Endothelial cell (in vitro differentiated cells): ENCODE results near the gene MAGI2. TPM values are rescaled to one million over a fixed set of nuclear protein-coding genes. Genes with fewer than 3 reads are reported as not detected.

Experiments used
- DNase-seq: peaks from one replicate; pipeline ENCODE4 v3.0.0; 2021; ENCODE audit warnings: low spot score
- H3K27ac Mint-ChIP-seq: one replicate; pipeline ENCODE4 v1.8.0; 2021; ENCODE audit warnings: mixed read lengths, inconsistent platforms; ENCODE audit not compliant: unreplicated experiment
- H3K27me3 Mint-ChIP-seq: one replicate; pipeline ENCODE4 v1.8.0; 2021; ENCODE audit warnings: mild to moderate bottlenecking, moderate library complexity, mixed read lengths, inconsistent platforms; ENCODE audit not compliant: unreplicated experiment
- H3K36me3 Mint-ChIP-seq: one replicate; pipeline ENCODE4 v1.8.0; 2021; ENCODE audit warnings: mild to moderate bottlenecking, low read depth, mixed read lengths, inconsistent platforms; ENCODE audit not compliant: unreplicated experiment
- H3K4me1 Mint-ChIP-seq: one replicate; pipeline ENCODE4 v1.8.0; 2021; ENCODE audit warnings: mild to moderate bottlenecking, mixed read lengths, inconsistent platforms; ENCODE audit not compliant: unreplicated experiment
- H3K4me3 Mint-ChIP-seq: one replicate; pipeline ENCODE4 v1.8.0; 2021; ENCODE audit warnings: mild to moderate bottlenecking, mixed read lengths, inconsistent platforms; ENCODE audit not compliant: unreplicated experiment
- H3K9me3 Mint-ChIP-seq: one replicate; pipeline ENCODE4 v1.8.0; 2021; ENCODE audit warnings: mixed read lengths, inconsistent platforms; ENCODE audit not compliant: unreplicated experiment
- total RNA-seq: library from RNA; stranded (reverse); fragmentation: NEBNext Ultra II Directional; extraction: Animal tissue kit (Norgen Biotek cat#: 25700); gene quantifications from one replicate; pipeline ENCODE4 v1.2.1, GENCODE V29; 2021; ENCODE audit not compliant: unreplicated experiment
- TF ChIP-seq, protein P1 (sequence below): fragments of 200-600 bp; sonication (generic); IDR thresholded peaks from one replicate; pipeline ENCODE4 v1.5.0; 2021; ENCODE audit warnings: antibody characterized with exemption; ENCODE audit not compliant: unreplicated experiment

Gene MAGI2
- total RNA-seq, 1 donor from 2014 or later = 6.3 TPM

DNA sequence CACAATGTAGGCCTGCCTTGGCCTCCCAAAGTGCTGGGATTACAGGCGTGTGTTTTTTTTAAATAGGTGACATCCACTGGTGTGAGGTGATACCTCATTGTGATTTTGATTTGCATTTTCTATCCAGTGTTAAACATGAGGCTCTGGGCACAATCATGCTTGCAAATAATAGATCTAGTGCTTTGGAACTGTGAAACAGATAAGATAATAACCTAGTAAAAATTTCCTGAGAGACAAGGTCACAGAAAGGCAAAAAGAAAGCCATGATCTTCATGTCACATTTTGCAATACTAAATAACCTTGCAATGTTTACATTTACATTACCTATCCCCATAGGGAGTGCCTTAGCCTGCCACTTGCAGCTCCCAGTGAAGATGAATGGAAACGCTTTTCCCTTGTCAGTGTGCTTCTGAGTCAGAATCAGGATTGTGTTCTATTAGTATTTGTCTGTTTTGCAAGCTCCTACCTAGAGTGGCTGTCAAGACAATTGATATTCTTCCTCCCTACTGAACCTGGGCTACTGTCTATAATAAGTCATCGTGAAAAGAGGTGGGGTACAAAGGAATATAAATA lies 1398.4 kb downstream of the MAGI2 start:
- H3K27me3 Mint-ChIP-seq = no peaks in the 10 kb centered on the region
- DNase-seq = no peak
- H3K4me1 Mint-ChIP-seq = peaks cover 6% of the 10 kb centered on the region
- TF ChIP-seq, protein P1, sequence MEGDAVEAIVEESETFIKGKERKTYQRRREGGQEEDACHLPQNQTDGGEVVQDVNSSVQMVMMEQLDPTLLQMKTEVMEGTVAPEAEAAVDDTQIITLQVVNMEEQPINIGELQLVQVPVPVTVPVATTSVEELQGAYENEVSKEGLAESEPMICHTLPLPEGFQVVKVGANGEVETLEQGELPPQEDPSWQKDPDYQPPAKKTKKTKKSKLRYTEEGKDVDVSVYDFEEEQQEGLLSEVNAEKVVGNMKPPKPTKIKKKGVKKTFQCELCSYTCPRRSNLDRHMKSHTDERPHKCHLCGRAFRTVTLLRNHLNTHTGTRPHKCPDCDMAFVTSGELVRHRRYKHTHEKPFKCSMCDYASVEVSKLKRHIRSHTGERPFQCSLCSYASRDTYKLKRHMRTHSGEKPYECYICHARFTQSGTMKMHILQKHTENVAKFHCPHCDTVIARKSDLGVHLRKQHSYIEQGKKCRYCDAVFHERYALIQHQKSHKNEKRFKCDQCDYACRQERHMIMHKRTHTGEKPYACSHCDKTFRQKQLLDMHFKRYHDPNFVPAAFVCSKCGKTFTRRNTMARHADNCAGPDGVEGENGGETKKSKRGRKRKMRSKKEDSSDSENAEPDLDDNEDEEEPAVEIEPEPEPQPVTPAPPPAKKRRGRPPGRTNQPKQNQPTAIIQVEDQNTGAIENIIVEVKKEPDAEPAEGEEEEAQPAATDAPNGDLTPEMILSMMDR = no peak
- no peaks in the 10 kb centered on the region for H3K36me3 Mint-ChIP-seq
- H3K4me3 Mint-ChIP-seq = no peak overlapping the region
- no peak overlapping the region for H3K27ac Mint-ChIP-seq
- H3K9me3 Mint-ChIP-seq = no peaks in the 10 kb centered on the region

DNA sequence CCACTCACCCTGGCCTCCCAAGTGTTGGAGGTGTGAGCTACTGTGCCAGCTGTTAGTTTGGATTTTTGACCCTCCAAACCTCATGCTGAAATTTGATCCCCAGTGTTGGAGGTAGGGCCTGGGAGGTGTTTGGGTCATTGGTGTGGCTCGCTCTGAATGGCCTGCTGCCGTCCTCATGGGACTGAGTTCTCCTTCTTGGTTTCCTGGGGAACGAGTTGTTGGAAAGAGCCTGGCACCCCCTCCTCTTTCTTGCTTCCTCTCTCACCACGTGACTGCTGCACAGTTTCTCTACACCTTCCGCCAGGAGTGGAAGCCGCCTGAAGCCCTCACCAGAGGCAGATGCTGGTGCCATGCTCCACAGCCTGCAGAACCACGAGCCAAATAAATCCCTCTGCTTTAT lies 1401.4 kb downstream of the MAGI2 start:
- no peak for DNase-seq
- TF ChIP-seq, protein P1 = no peak
- Mint-ChIP-seq H3K27ac (no peak overlapping the region), H3K4me1 (peaks cover 6% of the 10 kb centered on the region), H3K9me3 (no peaks in the 10 kb centered on the region), H3K4me3 (no peak overlapping the region), H3K36me3 (no peaks in the 10 kb centered on the region), H3K27me3 (no peaks in the 10 kb centered on the region)

DNA sequence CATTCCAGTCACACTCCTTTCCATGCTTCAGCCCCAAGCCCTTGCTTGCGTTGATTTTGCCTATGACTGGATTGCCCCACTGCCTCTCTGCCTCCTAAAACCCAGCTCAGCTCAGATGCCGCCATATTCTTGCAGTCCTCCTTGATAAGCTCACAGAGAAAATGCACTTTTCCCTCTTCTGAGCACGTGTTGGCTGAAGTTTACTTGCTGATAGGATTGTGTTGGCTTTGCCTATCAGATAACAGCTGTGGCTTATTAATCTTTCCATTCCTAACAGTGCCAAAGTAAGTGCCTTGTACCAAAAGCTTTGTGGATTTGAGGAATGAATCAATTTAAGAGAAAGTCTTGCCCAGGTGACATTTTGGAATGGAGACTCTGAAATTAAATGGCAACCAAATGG lies 1405.7 kb downstream of the MAGI2 start:
- DNase-seq = no peak
- H3K27me3 Mint-ChIP-seq = no peaks in the 10 kb centered on the region
- no peak overlapping the region for H3K4me3 Mint-ChIP-seq
- H3K27ac Mint-ChIP-seq = no peak overlapping the region
- TF ChIP-seq, protein P1 = no peak
- H3K36me3 Mint-ChIP-seq = no peaks in the 10 kb centered on the region
- H3K4me1 Mint-ChIP-seq = peaks cover 3% of the 10 kb centered on the region
- no peaks in the 10 kb centered on the region for H3K9me3 Mint-ChIP-seq

DNA sequence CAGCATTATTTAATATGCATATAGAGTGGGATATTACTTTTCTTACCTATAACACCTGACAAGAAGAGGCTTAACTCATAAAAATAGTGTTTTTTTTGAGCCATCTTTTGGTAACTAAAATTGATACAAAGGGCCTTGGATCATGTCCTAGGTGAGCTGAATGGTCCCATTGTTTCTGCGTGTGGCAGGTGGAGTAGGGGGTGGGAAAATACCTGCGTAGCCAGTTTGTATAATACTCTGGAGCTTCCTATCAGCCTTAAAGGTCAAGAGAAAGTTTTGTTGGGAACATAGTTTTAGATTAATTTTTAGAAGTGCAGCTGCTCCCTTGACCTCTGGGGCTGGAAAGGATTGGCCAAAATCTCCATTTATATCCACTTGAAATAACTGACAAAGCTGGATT lies 1410.3 kb downstream of the MAGI2 start:
- no peak overlapping the region for H3K4me3 Mint-ChIP-seq

DNA sequence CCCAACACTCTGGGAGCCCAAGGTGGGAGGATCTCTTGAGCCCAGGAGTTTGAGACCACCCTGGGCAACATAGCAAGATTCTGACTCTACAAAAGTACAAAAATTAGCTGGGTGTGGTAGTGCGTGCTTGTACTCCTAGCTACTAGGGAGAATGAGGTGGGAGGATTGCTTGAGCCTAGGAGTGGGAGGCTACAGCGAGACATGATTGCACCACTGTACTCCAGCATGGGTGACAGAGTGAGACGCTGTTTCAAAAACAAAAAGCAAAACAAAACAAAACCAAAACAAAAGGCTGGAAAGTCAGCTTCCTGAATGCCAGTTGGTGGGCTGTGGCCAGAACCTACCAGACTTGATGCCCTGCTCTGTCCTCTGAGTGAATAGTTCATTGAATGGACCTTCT lies 1412.0 kb downstream of the MAGI2 start:
- H3K27me3 Mint-ChIP-seq = peaks cover 4% of the 10 kb centered on the region
- no peaks in the 10 kb centered on the region for H3K4me1 Mint-ChIP-seq
- DNase-seq = no peak
- no peak overlapping the region for H3K27ac Mint-ChIP-seq
- H3K36me3 Mint-ChIP-seq = no peaks in the 10 kb centered on the region
- TF ChIP-seq, protein P1 = no peak
- no peaks in the 10 kb centered on the region for H3K9me3 Mint-ChIP-seq
- H3K4me3 Mint-ChIP-seq = no peak overlapping the region

More for the DNA sequence above, 1410.3 kb downstream of the MAGI2 start:
- no peaks in the 10 kb centered on the region for H3K9me3 Mint-ChIP-seq
- no peaks in the 10 kb centered on the region for H3K4me1 Mint-ChIP-seq
- DNase-seq = no peak
- TF ChIP-seq, protein P1 = no peak
- H3K36me3 Mint-ChIP-seq = no peaks in the 10 kb centered on the region
- peaks cover 4% of the 10 kb centered on the region for H3K27me3 Mint-ChIP-seq
- H3K27ac Mint-ChIP-seq = no peak overlapping the region
